Activated naive CD4-positive, alpha-beta T cell treated with anti-CD3 and anti-CD28 coated beads, Interleukin-2, amount 50 U/mL, for 72 hours (primary cell): Measurements from ENCODE around the gene DRAP1. TPM values are rescaled to one million over a fixed set of nuclear protein-coding genes. Genes with fewer than 3 reads are reported as not detected.

Source experiments
- ATAC-seq, 2 donors: fragments of 150-1000 bp; cut with Tn5 transposase; 2 replicates each; pipeline ENCODE4 v1.10.0; 2021; ENCODE audit warnings: mild to moderate bottlenecking in 2 of 2, moderate library complexity in 2 of 2
- DNase-seq, 2 donors: peaks; one replicate each; pipeline ENCODE4 v3.0.0; 2021 to 2022; ENCODE audit warnings: low spot score in 2 of 2
- H3K27ac Mint-ChIP-seq, 2 donors: one replicate each; pipeline ENCODE4 v1.8.0; 2022; ENCODE audit warnings: mild to moderate bottlenecking in 2 of 2, mixed read lengths in 2 of 2
- H3K36me3 Mint-ChIP-seq, 2 donors: one replicate each; pipeline ENCODE4 v1.8.0; 2022; ENCODE audit warnings: mixed read lengths in 2 of 2
- H3K9me3 Mint-ChIP-seq, 2 donors: one replicate each; pipeline ENCODE4 v1.8.0; 2022; ENCODE audit warnings: mixed read lengths in 2 of 2
- total RNA-seq, 2 donors: library from RNA; stranded (reverse); gene quantifications; one replicate each; pipeline ENCODE4 v1.2.3, GENCODE V29; 2022

The DRAP1 gene
- total RNA-seq, 2 donors from 2014 or later = 110 to 167 TPM

- Mint-ChIP-seq H3K36me3 (peaks cover 18 to 22% of the 10 kb centered on the region in 2 donors), H3K9me3 (no peaks in the 10 kb centered on the region), H3K27ac (peak overlapping the region; percentile 84 to 97)
- no peak for DNase-seq
- peak in 1 of 2 donors; percentile 17 for ATAC-seq
These were observed 22.9 kb upstream of the DRAP1 start for GRCh38 chr11:65896034-65896999.

DNA sequence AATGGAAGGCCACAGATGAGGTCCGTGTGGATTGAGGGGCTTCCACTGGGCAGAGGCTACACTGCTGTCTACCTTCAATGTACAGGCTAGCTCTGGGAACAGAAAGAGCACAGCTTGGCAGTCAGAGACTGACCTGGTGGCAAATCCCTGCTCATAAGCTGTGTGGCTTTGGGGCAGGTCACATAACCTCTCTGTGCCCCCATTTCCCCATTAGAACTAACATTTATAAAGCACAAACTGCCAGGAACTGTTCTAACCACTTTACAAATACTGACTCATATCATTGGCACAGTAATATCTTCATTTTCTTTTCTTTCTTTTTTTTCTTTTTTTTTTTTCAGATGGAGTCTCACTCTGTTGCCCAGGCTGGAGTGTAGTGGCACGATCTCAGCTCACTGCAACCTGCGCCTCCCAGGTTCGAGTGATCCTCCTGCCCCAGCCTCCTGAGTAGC lies 22.2 kb upstream of the DRAP1 start:
- H3K36me3 Mint-ChIP-seq = peaks cover 16 to 22% of the 10 kb centered on the region in 2 donors
- ATAC-seq (peak in 1 of 2 donors; percentile 2), DNase-seq (no peak)
- H3K9me3 Mint-ChIP-seq = no peaks in the 10 kb centered on the region
- peak overlapping the region; percentile 84 to 97 for H3K27ac Mint-ChIP-seq

GRCh38 chr11:65898656-65899355 lies 20.4 kb upstream of the DRAP1 start:
- Mint-ChIP-seq H3K36me3 (peaks cover 9 to 13% of the 10 kb centered on the region in 2 donors), H3K27ac (peak overlapping the region; percentile 97 to 98), H3K9me3 (no peaks in the 10 kb centered on the region)
- ATAC-seq = no peak
- no peak for DNase-seq

DNA sequence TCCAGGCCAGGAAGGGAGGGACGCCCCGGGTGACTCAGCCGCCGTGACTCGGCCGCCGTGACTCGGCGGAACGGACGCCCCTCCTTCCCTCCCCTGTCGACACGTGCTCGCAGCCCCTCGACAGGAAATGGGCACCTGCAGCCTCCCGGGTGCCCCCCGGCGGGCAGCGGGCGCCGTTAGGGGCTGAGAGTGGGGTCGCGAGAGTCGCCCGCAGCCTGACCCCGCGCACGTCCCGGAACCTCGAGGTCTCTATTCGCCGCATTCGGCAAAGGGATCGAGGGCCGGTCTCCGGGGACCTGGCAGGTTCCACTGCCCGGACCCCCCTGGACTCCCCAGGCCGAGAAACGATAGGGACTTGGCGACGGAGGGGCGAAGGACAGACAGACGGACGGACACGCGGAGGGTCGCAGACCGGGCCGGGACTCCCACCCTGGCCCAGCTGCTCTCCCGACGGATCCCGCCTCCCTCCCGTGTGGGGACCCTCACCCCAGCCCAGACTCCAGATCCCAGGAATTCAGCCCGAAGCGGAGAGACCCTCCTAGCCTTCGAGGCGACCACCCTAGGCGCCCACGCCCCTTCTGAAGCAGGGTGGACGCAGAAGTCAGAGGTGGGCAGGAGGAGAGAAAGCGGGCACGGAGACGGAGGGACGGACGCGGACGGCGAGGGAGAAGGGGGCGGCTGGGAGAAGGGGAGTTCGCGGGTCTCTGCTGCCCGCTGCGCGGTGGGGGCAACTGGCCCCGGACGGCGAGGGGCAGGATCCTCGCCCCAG lies 19.7 kb upstream of the DRAP1 start:
- peak overlapping the region; percentile 81 to 97 for H3K27ac Mint-ChIP-seq
- no peaks in the 10 kb centered on the region for H3K9me3 Mint-ChIP-seq

GRCh38 chr11:65900125-65900898 lies 18.9 kb upstream of the DRAP1 start, which contains the start of gene FOSL1:
TSS of gene FOSL1 (minus strand) at chr11:65900388. CDS start at chr11:65900339, 49 bp downstream.
- ATAC-seq = peak; percentile 84 to 87
- Mint-ChIP-seq H3K36me3 (peaks cover 6 to 9% of the 10 kb centered on the region in 2 donors), H3K9me3 (no peaks in the 10 kb centered on the region)

More for the DNA sequence above, 19.7 kb upstream of the DRAP1 start:
- ATAC-seq (peak; percentile 35 to 52), DNase-seq (peak; percentile 71 to 89)
- H3K36me3 Mint-ChIP-seq = peaks cover 9% of the 10 kb centered on the region in 2 donors

GRCh38 chr11:65900899-65901180 lies 18.4 kb upstream of the DRAP1 start:
- no peak for DNase-seq
- no peak for ATAC-seq
- H3K27ac Mint-ChIP-seq = peak overlapping the region in 1 of 2 donors; percentile 97
- H3K9me3 Mint-ChIP-seq = no peaks in the 10 kb centered on the region
- H3K36me3 Mint-ChIP-seq = peaks cover under 1 to 9% of the 10 kb centered on the region in 2 donors

More at GRCh38 chr11:65900125-65900898, 18.9 kb upstream of the DRAP1 start, which contains the start of gene FOSL1:
- H3K27ac Mint-ChIP-seq = peak within 1 kb of the TSS; percentile 81 to 97
- DNase-seq = peak; percentile 94 to 98

- Mint-ChIP-seq H3K36me3 (peaks cover 0 to 9% of the 10 kb centered on the region in 2 donors), H3K9me3 (no peaks in the 10 kb centered on the region), H3K27ac (no peak overlapping the region)
- no peak for ATAC-seq
- DNase-seq = no peak
These were observed 16.2 kb upstream of the DRAP1 start for GRCh38 chr11:65903068-65903481.

DNA sequence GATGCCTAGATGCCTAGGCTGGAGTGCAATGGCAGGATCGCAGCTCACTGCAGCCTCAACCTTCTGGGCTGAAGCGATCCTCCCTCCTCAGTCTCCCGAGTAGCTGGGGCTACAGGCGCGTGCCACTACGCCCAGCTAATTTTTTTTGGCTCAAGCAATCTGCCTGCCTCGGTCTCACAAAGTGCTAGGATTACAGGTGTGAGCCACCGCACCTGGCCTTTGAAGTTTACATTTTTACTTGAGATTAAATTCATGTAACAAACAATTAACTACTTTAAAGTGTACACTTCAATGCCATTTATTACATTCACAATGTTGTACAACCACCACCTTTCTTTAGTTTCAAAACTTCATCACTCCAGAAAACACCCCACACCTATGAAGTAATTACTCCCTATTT lies 15.5 kb upstream of the DRAP1 start:
- ATAC-seq (no peak), DNase-seq (no peak)
- no peak overlapping the region for H3K27ac Mint-ChIP-seq
- H3K9me3 Mint-ChIP-seq = no peaks in the 10 kb centered on the region
- peaks cover 0 to 5% of the 10 kb centered on the region in 2 donors for H3K36me3 Mint-ChIP-seq

DNA sequence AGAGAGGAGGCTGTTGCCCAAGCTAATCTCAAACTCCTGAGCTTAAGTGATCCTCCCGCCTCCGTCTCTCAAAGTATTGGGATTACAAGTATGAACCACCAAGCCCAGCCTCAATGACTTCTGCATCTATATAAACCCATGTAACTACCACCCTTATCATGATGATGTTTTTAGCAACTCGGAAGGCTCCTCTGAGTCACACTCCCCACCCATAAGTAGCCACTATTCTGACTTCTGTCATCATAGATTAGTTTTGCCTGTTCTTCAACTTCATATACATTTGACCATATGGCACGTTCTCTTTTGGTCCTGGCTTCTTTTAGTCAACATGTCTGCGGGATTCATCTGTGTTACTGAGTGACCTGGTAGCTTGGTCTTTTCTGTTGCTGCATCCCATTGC lies 12.6 kb upstream of the DRAP1 start:
- DNase-seq (no peak), ATAC-seq (no peak)
- Mint-ChIP-seq H3K9me3 (no peaks in the 10 kb centered on the region), H3K27ac (no peak overlapping the region), H3K36me3 (no peaks in the 10 kb centered on the region)

GRCh38 chr11:65907878-65908277 lies 11.3 kb upstream of the DRAP1 start:
- Mint-ChIP-seq H3K9me3 (no peaks in the 10 kb centered on the region), H3K36me3 (no peaks in the 10 kb centered on the region), H3K27ac (no peak overlapping the region)
- ATAC-seq (no peak), DNase-seq (no peak)

DNA sequence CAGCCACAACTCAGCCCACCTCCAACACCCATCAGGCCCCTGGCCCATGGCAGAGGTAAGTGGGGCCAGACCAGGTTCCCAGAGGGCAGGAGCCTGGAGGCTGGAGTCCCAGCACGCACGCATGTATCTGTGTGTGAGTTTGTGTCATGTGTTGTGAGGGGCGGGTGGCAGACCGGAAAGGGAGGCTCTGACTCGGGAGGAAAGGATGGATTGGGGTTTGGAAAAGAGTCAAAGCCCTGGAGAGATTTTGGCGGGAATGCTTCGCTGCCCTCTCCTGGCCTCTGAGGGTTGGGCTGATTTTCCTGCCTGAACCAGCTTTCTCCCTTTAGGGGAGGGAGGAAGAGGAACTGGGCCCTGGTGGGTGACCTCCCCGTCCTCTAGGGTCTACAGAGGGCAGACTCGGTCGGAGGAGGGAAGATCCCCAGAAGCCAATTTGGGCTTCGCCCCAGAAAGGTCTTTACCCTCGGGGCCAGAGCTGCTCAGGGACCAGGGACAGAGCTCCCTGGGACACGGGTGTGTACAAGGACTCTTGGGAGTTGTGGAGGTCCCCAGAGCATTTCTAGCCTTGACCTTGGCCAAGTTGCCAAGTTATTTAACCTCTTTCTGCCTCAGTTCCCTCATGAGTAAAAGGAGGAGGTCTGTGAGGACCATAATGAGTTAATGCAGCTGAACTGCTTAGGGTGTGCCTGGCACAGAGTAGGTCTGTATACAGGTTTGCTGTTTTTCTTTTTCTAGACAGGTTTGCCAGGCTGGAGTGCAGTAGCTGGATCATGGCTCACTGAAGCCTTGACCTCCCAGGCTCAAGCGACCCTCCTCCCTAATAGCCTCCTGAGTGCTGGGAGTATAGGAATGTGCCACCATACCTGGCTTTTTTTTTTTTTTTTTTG lies 7.3 kb upstream of the DRAP1 start:
- DNase-seq (no peak), ATAC-seq (peak in 1 of 2 donors; percentile 25)
- H3K9me3 Mint-ChIP-seq = no peaks in the 10 kb centered on the region
- no peak overlapping the region for H3K27ac Mint-ChIP-seq
- peaks cover 0 to 3% of the 10 kb centered on the region in 2 donors for H3K36me3 Mint-ChIP-seq

DNA sequence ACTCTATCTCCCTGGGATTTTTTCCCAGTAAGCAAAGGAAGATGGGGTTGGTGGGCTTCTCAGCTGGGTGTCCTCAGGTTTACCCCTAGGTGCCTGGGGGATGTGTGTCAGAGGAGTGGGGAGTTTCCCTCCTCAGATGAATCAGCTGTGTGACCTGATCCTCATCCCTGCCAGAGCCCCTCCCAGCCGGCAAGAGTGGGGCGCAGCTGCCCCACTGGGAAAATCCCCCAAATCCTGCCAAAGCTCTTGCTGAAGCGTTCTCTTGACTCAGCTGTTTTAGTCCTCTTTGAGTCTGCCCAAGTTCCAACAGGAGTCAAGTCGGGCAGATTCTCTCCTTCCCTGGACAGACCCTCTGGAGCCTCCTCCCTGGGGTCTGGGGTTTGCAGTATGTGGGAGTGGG lies 6.4 kb upstream of the DRAP1 start:
- peak in 1 of 2 donors; percentile 59 for ATAC-seq
- Mint-ChIP-seq H3K9me3 (no peaks in the 10 kb centered on the region), H3K27ac (no peak overlapping the region), H3K36me3 (peaks cover 0 to 6% of the 10 kb centered on the region in 2 donors)
- DNase-seq = no peak

DNA sequence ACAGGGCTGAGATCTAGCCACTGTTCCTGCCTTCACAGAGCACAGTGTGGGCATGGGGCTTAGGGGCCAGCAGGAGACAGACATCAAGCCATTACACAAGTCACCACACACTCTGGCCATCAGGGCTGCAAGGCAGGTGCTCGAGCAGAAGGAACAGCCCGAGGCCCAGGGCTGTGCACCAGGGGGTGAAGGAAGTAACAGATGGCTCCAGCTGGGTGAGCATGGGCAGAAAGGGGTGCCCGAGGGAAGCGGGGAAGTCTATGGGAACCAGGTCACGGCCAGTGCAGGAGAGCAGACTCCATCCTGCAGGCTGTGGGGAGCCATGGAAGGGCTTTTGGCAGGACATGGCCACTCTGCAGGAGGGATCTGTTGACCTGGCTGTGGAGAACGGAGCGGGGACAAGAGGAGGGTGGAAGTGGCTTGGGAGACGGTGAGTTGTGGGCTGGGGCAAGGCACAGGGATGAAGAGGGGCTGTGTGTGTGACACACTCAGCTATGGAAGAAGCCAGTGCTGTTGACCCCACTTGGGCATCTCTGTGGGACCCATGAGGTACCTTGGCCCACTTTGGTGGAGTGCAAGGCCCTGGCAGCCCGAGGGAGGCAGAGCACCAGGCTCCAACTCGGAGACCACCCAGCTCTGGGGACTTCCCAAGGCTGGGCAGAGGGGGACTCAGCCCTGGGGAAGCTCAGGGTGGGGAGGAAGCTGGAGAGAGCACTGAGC lies 4.0 kb upstream of the DRAP1 start:
- ATAC-seq (no peak), DNase-seq (no peak)
- Mint-ChIP-seq H3K9me3 (no peaks in the 10 kb centered on the region), H3K36me3 (peaks cover 0 to 11% of the 10 kb centered on the region in 2 donors), H3K27ac (peak overlapping the region in 1 of 2 donors; percentile 10)

GRCh38 chr11:65915821-65916251 lies 3.4 kb upstream of the DRAP1 start:
- no peak overlapping the region for H3K27ac Mint-ChIP-seq
- H3K36me3 Mint-ChIP-seq = peaks cover 0 to 11% of the 10 kb centered on the region in 2 donors
- no peak for DNase-seq
- ATAC-seq = no peak
- H3K9me3 Mint-ChIP-seq = no peaks in the 10 kb centered on the region
